Mucosa of rectum (tissue), 2 donors: Measurements from ENCODE around the gene SLC4A8.

ENCODE experiments used
- H3K27ac ChIP-seq, 2 donors: one replicate each; pipeline ENCODE4 v1.7.0; 2013; ENCODE audit warnings: inconsistent platforms in 2 of 2, low read depth in 2 of 2, low read length in 2 of 2
- H3K27me3 ChIP-seq, 2 donors: one replicate each; pipeline ENCODE4 v1.7.0; 2013; ENCODE audit warnings: low read length in 2 of 2; ENCODE audit not compliant: control insufficient read depth in 2 of 2, insufficient read depth in 2 of 2
- H3K36me3 ChIP-seq, 2 donors: one replicate each; pipeline ENCODE4 v1.7.0; 2013; ENCODE audit warnings: low read length in 2 of 2; ENCODE audit not compliant: control insufficient read depth in 2 of 2, insufficient read depth in 2 of 2
- H3K4me1 ChIP-seq, 2 donors: one replicate each; pipeline ENCODE4 v1.7.0; 2013; ENCODE audit warnings: low read length in 2 of 2, mild to moderate bottlenecking in 1 of 2; ENCODE audit not compliant: control insufficient read depth in 2 of 2, insufficient read depth in 2 of 2
- H3K4me3 ChIP-seq, 2 donors: one replicate each; pipeline ENCODE4 v1.7.0; 2013; ENCODE audit warnings: low read length in 2 of 2
- H3K9ac ChIP-seq, 2 donors: one replicate each; pipeline ENCODE4 v1.7.0; 2013; ENCODE audit warnings: low read length in 2 of 2, low read depth in 1 of 2, mild to moderate bottlenecking in 1 of 2
- H3K9me3 ChIP-seq, 2 donors: one replicate each; pipeline ENCODE4 v1.7.0; 2013; ENCODE audit warnings: low read length in 2 of 2; ENCODE audit not compliant: control insufficient read depth in 2 of 2
- donor health status: healthy.
- donor health status: Normal muscosa, but diverticular disease.

The SLC4A8 gene

GRCh38 chr12:51519755-51520154 is 95.1 kb downstream of the SLC4A8 start:
- Histone ChIP-seq H3K4me3 (no peak overlapping the region), H3K9ac (no peak overlapping the region), H3K4me1 (no peaks in the 10 kb centered on the region), H3K27ac (no peak overlapping the region), H3K36me3 (no peaks in the 10 kb centered on the region), H3K27me3 (no peaks in the 10 kb centered on the region), H3K9me3 (no peaks in the 10 kb centered on the region)

- Histone ChIP-seq H3K4me1 (no peaks in the 10 kb centered on the region), H3K27me3 (no peaks in the 10 kb centered on the region), H3K9ac (no peak overlapping the region), H3K36me3 (no peaks in the 10 kb centered on the region), H3K4me3 (no peak overlapping the region), H3K9me3 (no peaks in the 10 kb centered on the region), H3K27ac (no peak overlapping the region)
Measured at GRCh38 chr12:51520576-51521325, 96.1 kb downstream of the SLC4A8 start.

- Histone ChIP-seq H3K9me3 (no peaks in the 10 kb centered on the region), H3K4me3 (no peak overlapping the region), H3K36me3 (no peaks in the 10 kb centered on the region), H3K27ac (no peak overlapping the region), H3K9ac (no peak overlapping the region), H3K4me1 (no peaks in the 10 kb centered on the region), H3K27me3 (no peaks in the 10 kb centered on the region)
Measured at GRCh38 chr12:51521554-51522276, 97.1 kb downstream of the SLC4A8 start.

- no peak overlapping the region for H3K4me3 ChIP-seq
- no peaks in the 10 kb centered on the region for H3K9me3 ChIP-seq
- H3K36me3 ChIP-seq: no peaks in the 10 kb centered on the region
- H3K27me3 ChIP-seq: no peaks in the 10 kb centered on the region
- no peak overlapping the region for H3K9ac ChIP-seq
- H3K27ac ChIP-seq: no peak overlapping the region
- no peaks in the 10 kb centered on the region for H3K4me1 ChIP-seq
Measured at GRCh38 chr12:51522696-51523095, 98.1 kb downstream of the SLC4A8 start.

- no peak overlapping the region for H3K4me3 ChIP-seq
- H3K27ac ChIP-seq: no peak overlapping the region
- H3K4me1 ChIP-seq: peaks cover 0 to 3% of the 10 kb centered on the region in 2 donors
- H3K27me3 ChIP-seq: peaks cover 0 to 2% of the 10 kb centered on the region in 2 donors
- no peak overlapping the region for H3K9ac ChIP-seq
- no peaks in the 10 kb centered on the region for H3K36me3 ChIP-seq
- no peaks in the 10 kb centered on the region for H3K9me3 ChIP-seq
Measured at GRCh38 chr12:51524386-51524901, 99.8 kb downstream of the SLC4A8 start.

- H3K9me3 ChIP-seq: no peaks in the 10 kb centered on the region
- H3K27me3 ChIP-seq: peaks cover 0 to 2% of the 10 kb centered on the region in 2 donors
- no peak overlapping the region for H3K4me3 ChIP-seq
- H3K4me1 ChIP-seq: peaks cover 0 to 3% of the 10 kb centered on the region in 2 donors
- no peak overlapping the region for H3K9ac ChIP-seq
- H3K27ac ChIP-seq: no peak overlapping the region
- no peaks in the 10 kb centered on the region for H3K36me3 ChIP-seq
Measured at GRCh38 chr12:51525518-51525917, 100.9 kb downstream of the SLC4A8 start.

GRCh38 chr12:51527966-51528365 is 103.3 kb downstream of the SLC4A8 start:
- Histone ChIP-seq H3K4me1 (peaks cover 3 to 7% of the 10 kb centered on the region in 2 donors), H3K9ac (no peak overlapping the region), H3K9me3 (no peaks in the 10 kb centered on the region), H3K36me3 (no peaks in the 10 kb centered on the region), H3K4me3 (no peak overlapping the region), H3K27me3 (peaks cover 0 to 2% of the 10 kb centered on the region in 2 donors), H3K27ac (no peak overlapping the region)

- Histone ChIP-seq H3K27me3 (peaks cover 0 to 2% of the 10 kb centered on the region in 2 donors), H3K9me3 (no peaks in the 10 kb centered on the region), H3K36me3 (no peaks in the 10 kb centered on the region), H3K9ac (no peak overlapping the region), H3K27ac (no peak overlapping the region), H3K4me3 (no peak overlapping the region), H3K4me1 (peaks cover 3 to 7% of the 10 kb centered on the region in 2 donors)
Measured at GRCh38 chr12:51528852-51529650, 104.4 kb downstream of the SLC4A8 start.

GRCh38 chr12:51529651-51529970 is 105.0 kb downstream of the SLC4A8 start:
- no peak overlapping the region for H3K9ac ChIP-seq
- H3K4me1 ChIP-seq: peaks cover 3 to 7% of the 10 kb centered on the region in 2 donors
- H3K9me3 ChIP-seq: no peaks in the 10 kb centered on the region
- H3K4me3 ChIP-seq: no peak overlapping the region
- peaks cover 2 to 3% of the 10 kb centered on the region in 2 donors for H3K27me3 ChIP-seq
- no peak overlapping the region for H3K27ac ChIP-seq
- H3K36me3 ChIP-seq: no peaks in the 10 kb centered on the region

- H3K4me3 ChIP-seq: no peak overlapping the region
- no peak overlapping the region for H3K27ac ChIP-seq
- no peak overlapping the region for H3K9ac ChIP-seq
- peaks cover 3 to 7% of the 10 kb centered on the region in 2 donors for H3K4me1 ChIP-seq
- H3K9me3 ChIP-seq: no peaks in the 10 kb centered on the region
- no peaks in the 10 kb centered on the region for H3K36me3 ChIP-seq
- peaks cover 2 to 5% of the 10 kb centered on the region in 2 donors for H3K27me3 ChIP-seq
Measured at GRCh38 chr12:51530208-51530607, 105.6 kb downstream of the SLC4A8 start.
